Caco-2 (cell line): ENCODE results near the gene PHACTR2. TPM values are rescaled to one million over a fixed set of nuclear protein-coding genes. Genes with fewer than 3 reads are reported as not detected.
"Not testable (repeated sequence)": the region's sequence is repeated elsewhere in the genome, so short reads cannot be mapped to it uniquely, and the experiment has no call there.

ENCODE experiments used
- BruUV-seq: library from RNA; stranded (reverse); fragments of 400-500 nt; replicated peaks from 2 replicates; lab custom pipeline; 2021; lab: Mats Ljungman, UMichigan
- CTCF ChIA-PET: fragments of 300-600 bp; sonication (Branson Sonifier 250); formaldehyde crosslinking; loops from one replicate; lab custom pipeline; 2022; ENCODE audit warnings: antibody characterized with exemption; lab: Charles Lee
- POLR2A ChIA-PET: fragments of 300-600 bp; sonication (Branson Sonifier 250); formaldehyde crosslinking; loops from one replicate; lab custom pipeline; 2022; ENCODE audit warnings: antibody characterized with exemption; lab: Charles Lee
- DNase-seq, 2 experiments: peaks; one replicate each; pipeline versions ENCODE4 v3.0.0 to v3.0.0-alpha.2; 2020 to 2022
- H3K27me3 ChIP-seq: replicated peaks from 2 replicates; pipeline ENCODE4 v1.6.0; 2011; ENCODE audit warnings: low read length; ENCODE audit not compliant: control insufficient read depth, insufficient read depth
- H3K36me3 ChIP-seq: 2 replicates; pipeline ENCODE4 v1.5.1; 2011; ENCODE audit warnings: low read length; ENCODE audit not compliant: control insufficient read depth, insufficient read depth
- H3K4me1 ChIP-seq: fragments of 250-450 bp; sonication (Bioruptor Pico); 2 replicates; pipeline ENCODE4 v1.5.1; 2020; ENCODE audit warnings: mild to moderate bottlenecking
- H3K4me3 ChIP-seq: 2 replicates; pipeline ENCODE4 v1.5.1; 2011; ENCODE audit warnings: low read depth, mild to moderate bottlenecking, control low read depth, low read length
- H3K9me3 ChIP-seq: fragments of 250-450 bp; sonication (Bioruptor Pico); 2 replicates; pipeline ENCODE4 v1.5.1; 2020; ENCODE audit warnings: mild to moderate bottlenecking, moderate library complexity
- H3K27ac Mint-ChIP-seq: one replicate; pipeline ENCODE4 v1.8.0; 2022; ENCODE audit warnings: mixed read lengths; ENCODE audit not compliant: unreplicated experiment
- H3K27me3 Mint-ChIP-seq: one replicate; pipeline ENCODE4 v1.8.0; 2022; ENCODE audit warnings: mixed read lengths; ENCODE audit not compliant: insufficient read depth, unreplicated experiment
- H3K36me3 Mint-ChIP-seq: one replicate; pipeline ENCODE4 v1.8.0; 2022; ENCODE audit warnings: mild to moderate bottlenecking, mixed read lengths; ENCODE audit not compliant: insufficient read depth, unreplicated experiment
- H3K4me1 Mint-ChIP-seq: one replicate; pipeline ENCODE4 v1.8.0; 2022; ENCODE audit warnings: low read depth, mixed read lengths; ENCODE audit not compliant: unreplicated experiment
- H3K4me3 Mint-ChIP-seq: one replicate; pipeline ENCODE4 v1.8.0; 2022; ENCODE audit warnings: mild to moderate bottlenecking, moderate library complexity, mixed read lengths; ENCODE audit not compliant: unreplicated experiment
- H3K9me3 Mint-ChIP-seq: one replicate; pipeline ENCODE4 v1.8.0; 2022; ENCODE audit warnings: mixed read lengths; ENCODE audit not compliant: unreplicated experiment
- intact Hi-C: fragments of 100-400 bp; cut with micrococcal nuclease; formaldehyde crosslinking; loops from one replicate; pipeline ENCODE4 v1.10.0; 2022; ENCODE audit not compliant: unreplicated experiment
- total RNA-seq: library from RNA; stranded (reverse); gene quantifications from 2 replicates; pipeline ENCODE4 v1.2.3, GENCODE V29; 2022
- TF ChIP-seq, protein P1 (sequence below), 2 experiments: fragments of 200-600 bp in 1 of 2; IDR thresholded peaks; 1 replicate in 1 of 2; 2 replicates in 1 of 2; pipeline versions ENCODE4 v1.5.1 to v1.8.0; 2011 to 2022; ENCODE audit warnings: antibody characterized with exemption in 1 of 2, control low read depth in 1 of 2, inconsistent platforms in 1 of 2, low read depth in 1 of 2, low read length in 1 of 2, mild to moderate bottlenecking in 1 of 2, moderate library complexity in 1 of 2; ENCODE audit not compliant: insufficient read depth in 1 of 2, severe bottlenecking in 1 of 2, unreplicated experiment in 1 of 2

Gene PHACTR2
- total RNA-seq, 1 experiment from 2014 or later, result 100 TPM

DNA sequence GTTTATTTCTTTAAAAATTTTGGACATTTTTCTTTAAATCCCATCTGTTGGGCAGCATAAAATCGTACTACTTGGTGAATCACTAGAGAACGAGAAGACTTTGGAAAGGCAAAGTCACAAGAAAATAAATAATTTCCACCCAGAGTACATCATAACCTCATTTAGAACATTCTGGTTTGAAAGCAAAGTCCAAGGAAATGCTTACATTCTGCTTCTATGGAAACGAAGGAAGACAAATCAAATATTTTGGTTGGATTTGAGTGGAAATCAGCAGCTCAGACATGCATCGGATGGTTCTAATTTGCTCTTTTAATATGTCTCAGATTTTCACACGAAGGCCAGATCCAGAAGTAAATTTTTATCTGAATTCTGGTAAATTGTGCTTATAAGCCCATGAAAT, 104.7 kb downstream of the PHACTR2 start:
- no TSS peak for BruUV-seq
- Mint-ChIP-seq H3K27ac (no peak overlapping the region), H3K27me3 (no peaks in the 10 kb centered on the region), H3K4me1 (no peaks in the 10 kb centered on the region), H3K9me3 (peaks cover 21% of the 10 kb centered on the region), H3K36me3 (peaks cover 71% of the 10 kb centered on the region), H3K4me3 (no peak overlapping the region)
- Histone ChIP-seq H3K4me3 (no peak overlapping the region), H3K27me3 (no peaks in the 10 kb centered on the region), H3K4me1 (no peaks in the 10 kb centered on the region), H3K9me3 (peaks cover 13% of the 10 kb centered on the region), H3K36me3 (no peaks in the 10 kb centered on the region; the same call in 1 of the 2 replicates)
- DNase-seq, result no peak
- intact Hi-C loops, result no loop called here
- CTCF ChIA-PET, result no interaction called here
- TF ChIP-seq, protein P1, sequence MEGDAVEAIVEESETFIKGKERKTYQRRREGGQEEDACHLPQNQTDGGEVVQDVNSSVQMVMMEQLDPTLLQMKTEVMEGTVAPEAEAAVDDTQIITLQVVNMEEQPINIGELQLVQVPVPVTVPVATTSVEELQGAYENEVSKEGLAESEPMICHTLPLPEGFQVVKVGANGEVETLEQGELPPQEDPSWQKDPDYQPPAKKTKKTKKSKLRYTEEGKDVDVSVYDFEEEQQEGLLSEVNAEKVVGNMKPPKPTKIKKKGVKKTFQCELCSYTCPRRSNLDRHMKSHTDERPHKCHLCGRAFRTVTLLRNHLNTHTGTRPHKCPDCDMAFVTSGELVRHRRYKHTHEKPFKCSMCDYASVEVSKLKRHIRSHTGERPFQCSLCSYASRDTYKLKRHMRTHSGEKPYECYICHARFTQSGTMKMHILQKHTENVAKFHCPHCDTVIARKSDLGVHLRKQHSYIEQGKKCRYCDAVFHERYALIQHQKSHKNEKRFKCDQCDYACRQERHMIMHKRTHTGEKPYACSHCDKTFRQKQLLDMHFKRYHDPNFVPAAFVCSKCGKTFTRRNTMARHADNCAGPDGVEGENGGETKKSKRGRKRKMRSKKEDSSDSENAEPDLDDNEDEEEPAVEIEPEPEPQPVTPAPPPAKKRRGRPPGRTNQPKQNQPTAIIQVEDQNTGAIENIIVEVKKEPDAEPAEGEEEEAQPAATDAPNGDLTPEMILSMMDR (IDR thresholded peaks at IDR 0.05; ENCODE audit: insufficient read depth in 1 of 2, low read depth in 1 of 2, low read length in 1 of 2, severe bottlenecking in 1 of 2, unreplicated experiment in 1 of 2), result no peak
- POLR2A ChIA-PET, result no interaction called here

DNA sequence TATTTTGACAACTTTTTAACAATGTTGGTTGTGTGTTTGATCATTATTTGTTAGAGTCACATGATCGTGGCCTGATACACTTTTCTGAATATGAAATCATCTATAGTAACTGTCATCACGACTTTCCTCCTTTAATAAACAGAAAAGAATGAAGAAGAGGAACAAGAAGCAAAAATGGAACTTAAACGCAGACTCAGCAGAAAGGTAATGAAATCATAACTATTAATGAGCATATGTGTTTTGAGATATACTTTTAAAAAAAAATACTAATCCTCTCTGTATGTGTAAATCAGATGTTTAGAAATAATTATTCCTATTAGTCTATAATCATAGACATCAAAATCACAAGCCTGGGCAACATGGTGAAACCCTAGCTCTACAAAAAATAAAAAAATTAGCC, 105.3 kb downstream of the PHACTR2 start:
- no peaks in the 10 kb centered on the region; the same call in 1 of the 2 replicates for H3K36me3 ChIP-seq
- intact Hi-C loops, result no loop called here
- peaks cover 13% of the 10 kb centered on the region for H3K9me3 ChIP-seq
- peaks cover 72% of the 10 kb centered on the region for H3K36me3 Mint-ChIP-seq
- no peaks in the 10 kb centered on the region for H3K27me3 ChIP-seq
- BruUV-seq, result no TSS peak
- POLR2A ChIA-PET, result no interaction called here
- DNase-seq, result no peak
- H3K4me1 ChIP-seq, result no peaks in the 10 kb centered on the region
- TF ChIP-seq, protein P1 (IDR thresholded peaks at IDR 0.05; ENCODE audit: insufficient read depth in 1 of 2, low read depth in 1 of 2, low read length in 1 of 2, severe bottlenecking in 1 of 2, unreplicated experiment in 1 of 2), result no peak
- CTCF ChIA-PET, result interaction anchor here (0.6 kb wide), 1 partner anchor 26 kb away, joined by 3 read pairs; no protein-coding TSS in a partner anchor
- no peak overlapping the region for H3K27ac Mint-ChIP-seq
- no peaks in the 10 kb centered on the region for H3K4me1 Mint-ChIP-seq
- no peak overlapping the region for H3K4me3 ChIP-seq
- no peak overlapping the region for H3K4me3 Mint-ChIP-seq
- H3K9me3 Mint-ChIP-seq, result peaks cover 21% of the 10 kb centered on the region
- no peaks in the 10 kb centered on the region for H3K27me3 Mint-ChIP-seq

DNA sequence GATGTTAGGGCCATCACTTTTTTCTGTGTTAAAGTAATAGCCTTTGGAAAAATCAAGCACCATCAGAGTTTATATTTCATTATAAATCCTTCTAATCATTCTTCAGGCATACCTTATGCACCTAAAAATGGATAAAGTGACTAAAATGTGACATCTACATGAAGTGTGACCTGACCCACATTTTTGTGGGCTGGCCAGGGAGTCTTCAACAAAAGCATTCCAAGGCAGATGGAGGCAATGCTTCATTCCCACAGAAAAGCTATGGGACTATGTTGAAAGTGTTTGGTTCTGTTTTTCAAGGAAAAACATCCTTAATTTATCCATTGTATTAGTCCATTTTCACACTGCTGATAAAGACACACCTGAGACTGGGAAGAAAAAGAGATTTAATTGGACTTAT, 106.6 kb downstream of the PHACTR2 start:
- Histone ChIP-seq H3K9me3 (peaks cover 13% of the 10 kb centered on the region), H3K27me3 (no peaks in the 10 kb centered on the region), H3K36me3 (no peaks in the 10 kb centered on the region; the same call in 1 of the 2 replicates), H3K4me1 (no peaks in the 10 kb centered on the region), H3K4me3 (no peak overlapping the region)
- intact Hi-C loops, result no loop called here
- POLR2A ChIA-PET, result no interaction called here
- Mint-ChIP-seq H3K27ac (no peak overlapping the region), H3K36me3 (peaks cover 62% of the 10 kb centered on the region), H3K9me3 (peaks cover 22% of the 10 kb centered on the region), H3K4me1 (no peaks in the 10 kb centered on the region), H3K4me3 (no peak overlapping the region), H3K27me3 (no peaks in the 10 kb centered on the region)
- no TSS peak for BruUV-seq
- CTCF ChIA-PET, result no interaction called here
- DNase-seq, result no peak
- TF ChIP-seq, protein P1 (IDR thresholded peaks at IDR 0.05; ENCODE audit: insufficient read depth in 1 of 2, low read depth in 1 of 2, low read length in 1 of 2, severe bottlenecking in 1 of 2, unreplicated experiment in 1 of 2), result no peak

DNA sequence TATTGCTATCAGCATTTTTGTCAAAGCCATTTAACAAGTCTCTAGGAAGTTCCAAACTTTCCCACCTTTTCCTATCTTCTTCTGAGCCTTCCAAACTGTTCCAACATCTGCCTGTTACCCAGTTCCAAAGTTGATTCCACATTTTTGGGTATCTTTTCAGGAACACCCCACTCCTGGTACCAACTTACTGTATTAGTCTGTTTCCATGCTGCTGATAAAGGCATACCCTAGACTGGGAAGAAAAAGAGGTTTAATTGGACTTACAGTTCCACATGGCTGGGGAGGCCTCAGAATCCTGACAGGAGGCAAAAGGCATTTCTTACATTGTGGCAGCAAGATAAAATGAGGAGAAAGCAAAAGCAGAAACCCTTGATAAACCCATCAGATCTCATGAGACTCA, 108.6 kb downstream of the PHACTR2 start:
- POLR2A ChIA-PET, H3K36me3 ChIP-seq, CTCF ChIA-PET, H3K4me3 ChIP-seq, H3K4me1 ChIP-seq, intact Hi-C loops, H3K4me3 Mint-ChIP-seq, H3K27ac Mint-ChIP-seq, DNase-seq, H3K27me3 ChIP-seq, H3K27me3 Mint-ChIP-seq, H3K4me1 Mint-ChIP-seq, BruUV-seq: not testable (repeated sequence)
- Mint-ChIP-seq H3K36me3 (peaks cover 69% of the 10 kb centered on the region), H3K9me3 (peaks cover 32% of the 10 kb centered on the region)
- H3K9me3 ChIP-seq, result peaks cover 13% of the 10 kb centered on the region
